H1 (cell line): ENCODE measurements around the gene HIPK3. TPM values are rescaled to one million over a fixed set of nuclear protein-coding genes. Genes with fewer than 3 reads are reported as not detected.

ENCODE experiments used
- CTCF ChIA-PET: fragments of 300-600 bp; sonication (Branson Sonifier 250); formaldehyde crosslinking; loops from one replicate; lab custom pipeline; 2021; ENCODE audit not compliant: partially characterized antibody; lab: Charles Lee
- POLR2A ChIA-PET: fragments of 300-600 bp; sonication (Branson Sonifier 250); formaldehyde crosslinking; loops from one replicate; lab custom pipeline; 2021; ENCODE audit warnings: inconsistent platforms; ENCODE audit not compliant: partially characterized antibody; lab: Charles Lee
- DNase-seq, 2 experiments: peaks; one replicate each; pipeline versions ENCODE4 v3.0.0 to v3.0.0-alpha.2; 2010 to 2022; ENCODE audit warnings: low spot score in 2 of 2, low read depth in 1 of 2, mixed read lengths in 1 of 2
- FAIRE-seq: peaks from 2 replicates; lab custom pipeline; 2011; peaks lifted over from hg19 to GRCh38; lab: Jason Lieb, UNC
- H2AFZ ChIP-seq: 2 replicates; pipeline ENCODE4 v1.8.1; 2012; ENCODE audit warnings: low read length, inconsistent platforms
- H2AK5ac ChIP-seq: 2 replicates; pipeline ENCODE4 v1.6.1; 2013; ENCODE audit warnings: low read depth, low read length
- H2BK120ac ChIP-seq: replicated peaks from 2 replicates; pipeline ENCODE3; 2013; ENCODE audit warnings: low read depth, low read length, inconsistent platforms
- H2BK12ac ChIP-seq: 2 replicates; pipeline ENCODE4 v1.6.1; 2013; ENCODE audit warnings: low read depth, low read length
- H2BK15ac ChIP-seq: 2 replicates; pipeline ENCODE4 v1.6.1; 2013; ENCODE audit warnings: low read length
- H2BK20ac ChIP-seq: 2 replicates; pipeline ENCODE4 v1.6.1; 2013; ENCODE audit warnings: low read length
- H2BK5ac ChIP-seq: 2 replicates; pipeline ENCODE4 v1.6.1; 2013; ENCODE audit warnings: low read depth, low read length
- H3K14ac ChIP-seq: 2 replicates; pipeline ENCODE4 v1.6.1; 2013; ENCODE audit warnings: inconsistent platforms; ENCODE audit not compliant: insufficient read length
- H3K18ac ChIP-seq: 2 replicates; pipeline ENCODE4 v1.6.1; 2013; ENCODE audit warnings: low read length; ENCODE audit errors: extremely low read depth
- H3K23ac ChIP-seq: 2 replicates; pipeline ENCODE4 v1.6.1; 2013; ENCODE audit warnings: inconsistent platforms; ENCODE audit not compliant: insufficient read length
- H3K23me2 ChIP-seq: 2 replicates; pipeline ENCODE4 v1.6.1; 2013; ENCODE audit warnings: low read depth, low read length
- H3K27ac ChIP-seq: 2 replicates; pipeline ENCODE4 v1.6.1; 2011; ENCODE audit warnings: low read depth, low read length, inconsistent platforms
- H3K27me3 ChIP-seq, 4 experiments: replicated peaks in 1 of 4; 1 replicate in 1 of 4; 2 replicates in 3 of 4; pipeline versions ENCODE4 v1.6.1 to v1.8.1; 2011 to 2013; ENCODE audit warnings: low read length in 3 of 4, mild to moderate bottlenecking in 3 of 4, inconsistent platforms in 2 of 4, mixed read lengths in 2 of 4, moderate library complexity in 1 of 4; ENCODE audit not compliant: control insufficient read depth in 3 of 4, insufficient read depth in 3 of 4; ENCODE audit errors: extremely low read depth in 1 of 4
- H3K36me3 ChIP-seq, 4 experiments: 2 replicates each; pipeline versions ENCODE4 v1.6.1 to v1.8.1; 2011 to 2013; ENCODE audit warnings: mild to moderate bottlenecking in 4 of 4, low read length in 3 of 4, moderate library complexity in 2 of 4, control low read depth in 1 of 4, inconsistent platforms in 1 of 4; ENCODE audit not compliant: insufficient read depth in 4 of 4, control insufficient read depth in 2 of 4
- H3K4ac ChIP-seq: replicated peaks from 2 replicates; pipeline ENCODE3; 2013; ENCODE audit warnings: low read length, low read depth, mixed read lengths, inconsistent platforms; ENCODE audit not compliant: insufficient read length
- H3K4me1 ChIP-seq, 4 experiments: replicated peaks in 1 of 4; 1 replicate in 1 of 4; 2 replicates in 3 of 4; pipeline versions ENCODE4 v1.6.1 to v1.8.1; 2011 to 2013; ENCODE audit warnings: low read length in 3 of 4, inconsistent platforms in 2 of 4, mixed read lengths in 1 of 4; ENCODE audit not compliant: insufficient read depth in 4 of 4, control insufficient read depth in 3 of 4
- H3K4me2 ChIP-seq, 2 experiments: 2 replicates each; pipeline versions ENCODE4 v1.6.1 to v1.8.1; 2011 to 2013; ENCODE audit warnings: low read depth in 2 of 2, low read length in 2 of 2, control low read depth in 1 of 2, inconsistent platforms in 1 of 2, mild to moderate bottlenecking in 1 of 2; ENCODE audit not compliant: insufficient read depth in 1 of 2
- H3K4me3 ChIP-seq, 4 experiments: fragments of 200-600, 300-600 bp in 1 of 4; sonication (generic), shearing (Covaris generic), sonication (Bioruptor Twin) in 1 of 4; 2 replicates each; pipeline versions ENCODE4 v1.5.1 to v1.8.1; 2011 to 2016; ENCODE audit warnings: low read length in 4 of 4, low read depth in 3 of 4, control low read depth in 2 of 4, inconsistent platforms in 2 of 4, mild to moderate bottlenecking in 2 of 4, mixed read lengths in 1 of 4, moderate library complexity in 1 of 4; ENCODE audit not compliant: insufficient read depth in 2 of 4; ENCODE audit errors: extremely low read depth in 1 of 4
- H3K56ac ChIP-seq: replicated peaks from 2 replicates; pipeline ENCODE3; 2013; ENCODE audit warnings: low read depth, mild to moderate bottlenecking, mixed read lengths, low read length, inconsistent platforms; ENCODE audit not compliant: insufficient read length
- H3K79me1 ChIP-seq: 2 replicates; pipeline ENCODE4 v1.6.1; 2013; ENCODE audit warnings: low read depth, low read length, control low read depth
- H3K79me2 ChIP-seq, 2 experiments: 2 replicates each; pipeline versions ENCODE4 v1.6.1 to v1.8.1; 2012 to 2013; ENCODE audit warnings: low read length in 2 of 2, mild to moderate bottlenecking in 2 of 2, inconsistent platforms in 1 of 2; ENCODE audit not compliant: insufficient read depth in 2 of 2, control insufficient read depth in 1 of 2
- H3K9ac ChIP-seq, 4 experiments: replicated peaks in 1 of 4; 1 replicate in 1 of 4; 2 replicates in 3 of 4; pipeline versions ENCODE4 v1.6.1 to v1.8.1; 2011 to 2013; ENCODE audit warnings: low read depth in 3 of 4, low read length in 3 of 4, control low read depth in 2 of 4, mild to moderate bottlenecking in 2 of 4, moderate library complexity in 2 of 4, inconsistent platforms in 1 of 4; ENCODE audit errors: extremely low read depth in 1 of 4
- H3K9me3 ChIP-seq, 2 experiments: 2 replicates each; pipeline versions ENCODE4 v1.6.1 to v1.8.1; 2012 to 2013; ENCODE audit warnings: mild to moderate bottlenecking in 2 of 2, moderate library complexity in 2 of 2, control low read depth in 1 of 2, inconsistent platforms in 1 of 2, low read depth in 1 of 2, low read length in 1 of 2, mixed read lengths in 1 of 2; ENCODE audit not compliant: insufficient read depth in 2 of 2
- H4K20me1 ChIP-seq, 2 experiments: replicated peaks in 1 of 2; 2 replicates each; pipeline versions ENCODE3 to v1.8.1; 2011 to 2013; ENCODE audit warnings: inconsistent platforms in 2 of 2, low read length in 2 of 2, mild to moderate bottlenecking in 1 of 2; ENCODE audit not compliant: insufficient read depth in 2 of 2, control insufficient read depth in 1 of 2
- H4K5ac ChIP-seq: 2 replicates; pipeline ENCODE4 v1.6.1; 2013; ENCODE audit warnings: low read length, low read depth, mixed read lengths, inconsistent platforms; ENCODE audit not compliant: insufficient read length
- H4K8ac ChIP-seq: 2 replicates; pipeline ENCODE4 v1.8.0; 2013; ENCODE audit warnings: mild to moderate bottlenecking, moderate library complexity, low read length, inconsistent platforms; ENCODE audit not compliant: insufficient read depth; ENCODE audit errors: extremely low read depth
- H4K91ac ChIP-seq: replicated peaks from 2 replicates; pipeline ENCODE3; 2013; ENCODE audit warnings: low read length, mixed read lengths, inconsistent platforms; ENCODE audit not compliant: insufficient read length
- CBX8 ChIP-seq: fragments of 300-800, 300-1000 bp; sonication (generic); IDR thresholded peaks from 2 replicates; pipeline ENCODE4 v1.7.1; 2016; ENCODE audit warnings: low read depth, low read length, borderline replicate concordance
- EP300 ChIP-seq, 2 experiments: IDR thresholded peaks; 1 replicate in 1 of 2; 2 replicates in 1 of 2; pipeline ENCODE4 v1.6.1; 2011 to 2012; ENCODE audit warnings: low read depth in 2 of 2, low read length in 2 of 2, mild to moderate bottlenecking in 2 of 2, borderline replicate concordance in 1 of 2, inconsistent platforms in 1 of 2, moderate library complexity in 1 of 2
- GTF2F1 ChIP-seq: IDR thresholded peaks from 2 replicates; pipeline ENCODE4 v1.6.1; 2012; ENCODE audit warnings: low read depth, low read length, improper control_type of control experiment, borderline replicate concordance
- POLR2A ChIP-seq, 2 experiments: IDR thresholded peaks; 1 replicate in 1 of 2; 2 replicates in 1 of 2; pipeline ENCODE4 v1.6.1; 2011; ENCODE audit warnings: low read depth in 2 of 2, low read length in 2 of 2, mild to moderate bottlenecking in 2 of 2; ENCODE audit errors: control extremely low read depth in 1 of 2
- POLR2AphosphoS5 ChIP-seq: IDR thresholded peaks from 2 replicates; pipeline ENCODE4 v1.6.1; 2011; ENCODE audit warnings: low read depth, low read length
- SIN3A ChIP-seq, 2 experiments: IDR thresholded peaks in 1 of 2; conservative IDR thresholded peaks in 1 of 2; 2 replicates each; pipeline ENCODE4 v1.6.1; 2011 to 2012; ENCODE audit warnings: low read length in 2 of 2, improper control_type of control experiment in 1 of 2, low read depth in 1 of 2, mild to moderate bottlenecking in 1 of 2
- SIRT6 ChIP-seq: IDR thresholded peaks from one replicate; pipeline ENCODE4 v1.7.1; 2012; ENCODE audit warnings: low read length, inconsistent platforms
- SIX5 ChIP-seq: IDR thresholded peaks from 2 replicates; pipeline ENCODE4 v1.6.1; 2011; ENCODE audit warnings: mild to moderate bottlenecking, low read depth, low read length
- SP4 ChIP-seq: IDR thresholded peaks from 2 replicates; pipeline ENCODE4 v1.6.1; 2012; ENCODE audit warnings: low read length, inconsistent platforms
- TAF1 ChIP-seq: IDR thresholded peaks from 2 replicates; pipeline ENCODE4 v1.6.1; 2011; ENCODE audit warnings: mild to moderate bottlenecking, low read depth, low read length
- TBP ChIP-seq: IDR thresholded peaks from 2 replicates; pipeline ENCODE4 v1.6.1; 2011; ENCODE audit warnings: low read depth, low read length, improper control_type of control experiment
- TEAD4 ChIP-seq: IDR thresholded peaks from 2 replicates; pipeline ENCODE4 v1.6.1; 2012; ENCODE audit warnings: low read depth, low read length, inconsistent platforms, mixed read lengths
- WGBS, 2 experiments: shearing (Covaris generic) in 1 of 2; methylation state at CpG; one replicate each; pipeline versions ENCODE4 v1.1.6 to v1.1.7; 2013 to 2015; ENCODE audit warnings: low lambda C conversion rate in 2 of 2, mixed read lengths in 2 of 2, inconsistent platforms in 1 of 2, low coverage in 1 of 2, missing lambda C conversion rate in 1 of 2; ENCODE audit not compliant: insufficient replicate concordance in 2 of 2, insufficient coverage in 1 of 2, insufficient read length in 1 of 2; ENCODE audit errors: extremely low coverage in 1 of 2, missing lambda C conversion rate in 1 of 2; 5-methylcytosine and 5-hydroxymethylcytosine counted together
- polyA plus RNA-seq, 7 experiments: library from polyadenylated mRNA; depleted of rRNA in 3 of 7; stranded (reverse) in 5 of 7; unstranded in 2 of 7; fragments of >200 nt in 5 of 7; fragments of 200-250 nt in 2 of 7; gene quantifications; 1 replicate in 5 of 7; 2 replicates in 1 of 7; 4 replicates in 1 of 7; pipeline versions ENCODE4 v1.2.1 to v1.2.3, GENCODE V29; 2011 to 2013; ENCODE audit warnings: missing spikeins in 2 of 7, mixed read lengths in 2 of 7
- total RNA-seq: library from RNA; stranded (reverse); fragmentation: NEBNext Ultra II Directional; extraction: Animal tissue kit (Norgen Biotek cat#: 25700); gene quantifications from 2 replicates; pipeline ENCODE4 v1.2.1, GENCODE V29; 2021

The HIPK3 gene
- total and polyA plus RNA-seq, 2 of the 8 experiments (the other 6 are each of a cell fraction or from before 2014, with no cell fraction given): 5.0 to 22.3 TPM

- H2BK12ac ChIP-seq: 0 out of 2 replicates have a peak overlapping the region, but pooled peaks have one; percentile 39
- H3K27ac ChIP-seq: peak overlapping the region; percentile 95
- H3K23ac ChIP-seq: no peak overlapping the region
- H3K36me3 ChIP-seq: no peaks in the 10 kb centered on the region
- peak overlapping the region; percentile 80 for H4K91ac ChIP-seq
- peak overlapping the region; percentile 82 for H3K56ac ChIP-seq
- no peaks in the 10 kb centered on the region for H3K9me3 ChIP-seq
- peak overlapping the region; percentile 81 to 90 (median 84) for H3K4me3 ChIP-seq
- DNase-seq: peak in 1 of 2 experiments; percentile 80
- H3K79me1 ChIP-seq: no peaks in the 10 kb centered on the region
- peaks cover 0 to 2% (median under 1%) of the 10 kb centered on the region in 4 experiments; a peak in 1 of 7 replicates for H3K4me1 ChIP-seq
- H3K4me2 ChIP-seq: peak overlapping the region; percentile 78 to 92
- H2BK15ac ChIP-seq: no peak overlapping the region
- H3K23me2 ChIP-seq: peaks cover 5% of the 10 kb centered on the region; the same call in 1 of the 2 replicates
- peak overlapping the region; percentile 99 for H4K8ac ChIP-seq
- peak overlapping the region; percentile 92 for H2BK5ac ChIP-seq
- no peak overlapping the region for H3K14ac ChIP-seq
- peak overlapping the region; percentile 97 for H3K18ac ChIP-seq
- H4K20me1 ChIP-seq: peaks cover 2% of the 10 kb centered on the region in 2 experiments
- H2BK20ac ChIP-seq: no peak overlapping the region
- WGBS, 2 experiments: 1% methylated on average over 54 of the region's 83 CpGs; no CpG with 5 or more reads in 1 of the 2 experiments
- no peak overlapping the region for H2AFZ ChIP-seq
- H4K5ac ChIP-seq: peak overlapping the region; percentile 98
- H2AK5ac ChIP-seq: no peak overlapping the region
- CTCF ChIA-PET: interaction anchor here (1.0 to 1.3 kb wide), 2 partner anchors 9 to 92 kb away, joined by 3 read pairs; no protein-coding TSS in a partner anchor
- no peak for FAIRE-seq
- peak overlapping the region; percentile 82 to 99 (median 94) for H3K9ac ChIP-seq
- H2BK120ac ChIP-seq: no peak overlapping the region
- no peak overlapping the region for H3K4ac ChIP-seq
- POLR2A ChIA-PET: interaction anchor here (0.6 to 2.2 kb wide), 3 partner anchors 15 to 391 kb away, joined by 3 to 7 read pairs (median 4); partner anchors contain the start of gene CSTF3
- no peaks in the 10 kb centered on the region for H3K27me3 ChIP-seq
- H3K79me2 ChIP-seq: peaks cover 0 to 45% of the 10 kb centered on the region in 2 experiments; a peak in 3 of 4 replicates
- TF ChIP-seq TBP (peak; percentile 54), POLR2AphosphoS5 (peak; percentile 81), TAF1 (peak; percentile 74; the same call in 1 of the 2 replicates), SIN3A (conservative IDR thresholded peaks at IDR 0.05 in 1 of 2, IDR thresholded peaks at IDR 0.05 in 1 of 2; ENCODE audit: low read depth in 1 of 2, low read length in 2 of 2) (no peak; a peak in 2 of 4 replicates), GTF2F1 (peak; percentile 16; the same call in 1 of the 2 replicates), TEAD4 (no peak), SIRT6 (no peak), POLR2A (IDR thresholded peaks at IDR 0.05; ENCODE audit: control extremely low read depth in 1 of 2, low read depth in 2 of 2, low read length in 2 of 2) (0 out of 3 replicates have a peak, but pooled peaks of 1 of the 2 experiments have one; percentile 41), EP300 (IDR thresholded peaks at IDR 0.05; ENCODE audit: borderline replicate concordance in 1 of 2, low read depth in 2 of 2, low read length in 2 of 2) (peak in 1 of 2 experiments; percentile 1; a peak in 1 of 3 replicates), SIX5 (no peak), SP4 (no peak), CBX8 (no peak)
Measured at GRCh38 chr11:33257897-33258630, 883 bp downstream of the HIPK3 start.
